GM12892 (cell line): ENCODE measurements around the gene P4HA2.

ENCODE experiments used
- POLR2A ChIP-seq: IDR thresholded peaks from 2 replicates; pipeline ENCODE4 v1.6.1; 2011; ENCODE audit warnings: low read depth, low read length, control low read depth
- TAF1 ChIP-seq: IDR thresholded peaks from 2 replicates; pipeline ENCODE4 v1.6.1; 2011; ENCODE audit warnings: low read depth, mild to moderate bottlenecking, control low read depth, low read length, borderline replicate concordance

GRCh38 chr5:132253452-132254320, 26.0 kb upstream of the P4HA2 start:
- TF ChIP-seq POLR2A (no peak), TAF1 (no peak)
